ENCODE measurements around the gene STK4.

Gene STK4

GRCh38 chr20:44950368-44950767, 15.9 kb upstream of the STK4 start:
- no peak for TF ChIP-seq MAX (IDR thresholded peaks at IDR 0.05; ENCODE audit: low read depth, low read length)
- TF ChIP-seq MYC (IDR thresholded peaks at IDR 0.05; ENCODE audit: low read depth, low read length), result no peak
- no peak for TF ChIP-seq POLR2A (IDR thresholded peaks at IDR 0.05; ENCODE audit: extremely low read depth, insufficient read length)
- no peak for TF ChIP-seq CTCF (IDR thresholded peaks at IDR 0.05; ENCODE audit: low read depth, low read length)
- no peak for DNase-seq (ENCODE audit: low read depth)
- no peak overlapping the region for H3K4me3 ChIP-seq (ENCODE audit: low read depth, low read length)

GRCh38 chr20:44952731-44953130, 13.6 kb upstream of the STK4 start:
- no peak overlapping the region for H3K4me3 ChIP-seq (ENCODE audit: low read depth, low read length)
- TF ChIP-seq POLR2A (IDR thresholded peaks at IDR 0.05; ENCODE audit: extremely low read depth, insufficient read length) (no peak), MYC (IDR thresholded peaks at IDR 0.05; ENCODE audit: low read depth, low read length) (no peak), MAX (IDR thresholded peaks at IDR 0.05; ENCODE audit: low read depth, low read length) (no peak), CTCF (IDR thresholded peaks at IDR 0.05; ENCODE audit: low read depth, low read length) (no peak)
- no peak for DNase-seq (ENCODE audit: low read depth)

GRCh38 chr20:44954211-44954610, 12.1 kb upstream of the STK4 start:
- DNase-seq (ENCODE audit: low read depth), result no peak
- H3K4me3 ChIP-seq (ENCODE audit: low read depth, low read length), result no peak overlapping the region
- no peak for TF ChIP-seq MAX (IDR thresholded peaks at IDR 0.05; ENCODE audit: low read depth, low read length)
- no peak for TF ChIP-seq MYC (IDR thresholded peaks at IDR 0.05; ENCODE audit: low read depth, low read length)
- TF ChIP-seq CTCF (IDR thresholded peaks at IDR 0.05; ENCODE audit: low read depth, low read length), result no peak
- no peak for TF ChIP-seq POLR2A (IDR thresholded peaks at IDR 0.05; ENCODE audit: extremely low read depth, insufficient read length)

- DNase-seq (ENCODE audit: low read depth), result no peak
- TF ChIP-seq POLR2A (IDR thresholded peaks at IDR 0.05; ENCODE audit: extremely low read depth, insufficient read length) (no peak), CTCF (IDR thresholded peaks at IDR 0.05; ENCODE audit: low read depth, low read length) (no peak), MYC (IDR thresholded peaks at IDR 0.05; ENCODE audit: low read depth, low read length) (no peak), MAX (IDR thresholded peaks at IDR 0.05; ENCODE audit: low read depth, low read length) (no peak)
- no peak overlapping the region for H3K4me3 ChIP-seq (ENCODE audit: low read depth, low read length)
Measured at GRCh38 chr20:44955270-44955669, 11.0 kb upstream of the STK4 start.

GRCh38 chr20:44956410-44956809, 9.9 kb upstream of the STK4 start:
- H3K4me3 ChIP-seq (ENCODE audit: low read depth, low read length), result no peak overlapping the region
- no peak for TF ChIP-seq MAX (IDR thresholded peaks at IDR 0.05; ENCODE audit: low read depth, low read length)
- no peak for TF ChIP-seq POLR2A (IDR thresholded peaks at IDR 0.05; ENCODE audit: extremely low read depth, insufficient read length)
- TF ChIP-seq CTCF (IDR thresholded peaks at IDR 0.05; ENCODE audit: low read depth, low read length), result no peak
- no peak for TF ChIP-seq MYC (IDR thresholded peaks at IDR 0.05; ENCODE audit: low read depth, low read length)
- DNase-seq (ENCODE audit: low read depth), result no peak

GRCh38 chr20:44958276-44958675, 8.0 kb upstream of the STK4 start:
- no peak for DNase-seq (ENCODE audit: low read depth)
- no peak for TF ChIP-seq POLR2A (IDR thresholded peaks at IDR 0.05; ENCODE audit: extremely low read depth, insufficient read length)
- TF ChIP-seq MYC (IDR thresholded peaks at IDR 0.05; ENCODE audit: low read depth, low read length), result no peak
- no peak for TF ChIP-seq MAX (IDR thresholded peaks at IDR 0.05; ENCODE audit: low read depth, low read length)
- no peak for TF ChIP-seq CTCF (IDR thresholded peaks at IDR 0.05; ENCODE audit: low read depth, low read length)
- H3K4me3 ChIP-seq (ENCODE audit: low read depth, low read length), result peak overlapping the region; percentile 80

Data from NB4 (cell line).